ENCODE results near the gene TAS2R60. TPM values are rescaled to one million over a fixed set of nuclear protein-coding genes. Genes with fewer than 3 reads are reported as not detected.

TAS2R60 gene
- total and polyA plus RNA-seq, 9 of the 15 experiments (the other 6 are each of a cell fraction or from before 2014, with no cell fraction given): 0.08 TPM; not detected in 8

- 44% methylated on average over 4 of the region's 4 CpGs for WGBS (ENCODE audit: insufficient coverage, low coverage, missing lambda C conversion rate)
- no TSS peak for BruUV-seq (replicated peaks)
Measured at GRCh38 chr7:143419880-143420279, 23.4 kb upstream of the TAS2R60 start.

More at GRCh38 chr7:143419880-143420279, 23.4 kb upstream of the TAS2R60 start:
- Histone ChIP-seq H3K4me3 (no peak overlapping the region), H3K9me1 (ENCODE audit: control insufficient read depth, insufficient read depth, low read length) (no peaks in the 10 kb centered on the region), H3K4me1 (replicated peaks in 1 of 2; ENCODE audit: control insufficient read depth in 2 of 2, insufficient read depth in 2 of 2, low read length in 2 of 2) (0 out of 5 replicates have a peak, but pooled peaks cover 0 to 5% of the 10 kb centered on the region in 2 experiments), H3K36me3 (ENCODE audit: control insufficient read depth, insufficient read depth, low read length) (no peaks in the 10 kb centered on the region), H3K4me2 (ENCODE audit: insufficient read depth, low read length) (no peak overlapping the region), H4K20me1 (replicated peaks; ENCODE audit: control insufficient read depth, insufficient read depth, low read length) (no peaks in the 10 kb centered on the region), H3K79me2 (ENCODE audit: control insufficient read depth, insufficient read depth, low read length) (no peaks in the 10 kb centered on the region), H3K27ac (ENCODE audit: extremely low read depth, low read depth, low read length) (no peak overlapping the region), H3K9me3 (replicated peaks; ENCODE audit: control insufficient read depth, insufficient read depth, low read depth, low read length) (peaks cover 8% of the 10 kb centered on the region; the same call in 1 of the 2 replicates), H3K27me3 (ENCODE audit: control insufficient read depth in 2 of 2, insufficient read depth in 2 of 2, low read length in 2 of 2) (no peaks in the 10 kb centered on the region), H3K9ac (ENCODE audit: insufficient read depth in 1 of 2, low read depth in 2 of 2, low read length in 2 of 2) (no peak overlapping the region), H2AFZ (ENCODE audit: low read depth, low read length) (0 out of 2 replicates have a peak overlapping the region, but pooled peaks have one; percentile 9)
- intact Hi-C loops (cut with micrococcal nuclease): loop anchor here (5.0 kb wide), 2 partner anchors 87 to 98 kb away; no protein-coding TSS in a partner anchor
- in situ Hi-C loops (cut with MboI): no loop called here
- DNase-seq (ENCODE audit: extremely low read depth in 1 of 4, low spot score in 3 of 4): peak in 1 of 4 experiments; percentile 41
- no peak for ATAC-seq
- no peak for FAIRE-seq
- POLR2A ChIA-PET: no interaction called here
- CTCF ChIA-PET (ENCODE audit: low intra/inter-chr PET ratio): no interaction called here
- TF ChIP-seq COPS2 (conservative IDR thresholded peaks at IDR 0.05) (no peak), ZNF518B (CRISPR knock-in tag; IDR thresholded peaks at IDR 0.05) (no peak), PTRF (tag; IDR thresholded peaks at IDR 0.05) (no peak), NFIX (CRISPR knock-in tag; IDR thresholded peaks at IDR 0.05; ENCODE audit: low read depth) (0 out of 2 replicates have a peak, but pooled peaks have one; percentile 12), PTBP1 (IDR thresholded peaks at IDR 0.05; ENCODE audit: low read depth, low read length) (no peak), HMGXB4 (CRISPR knock-in tag; IDR thresholded peaks at IDR 0.05) (no peak), USF2 (CRISPR knock-in tag; IDR thresholded peaks at IDR 0.05) (no peak), NFIC (IDR thresholded peaks at IDR 0.05) (peak; percentile 86), CREB5 (CRISPR knock-in tag; IDR thresholded peaks at IDR 0.05) (no peak), ARID3B (CRISPR knock-in tag; IDR thresholded peaks at IDR 0.05; ENCODE audit: borderline replicate concordance) (no peak), ZNF121 (CRISPR knock-in tag; conservative IDR thresholded peaks at IDR 0.05) (no peak), ZNF764 (CRISPR knock-in tag; IDR thresholded peaks at IDR 0.05; ENCODE audit: low read depth) (no peak)
